Kidney (tissue), 14 donors: ENCODE measurements around the gene ABCA7. TPM values are rescaled to one million over a fixed set of nuclear protein-coding genes. Genes with fewer than 3 reads are reported as not detected.
A peak's percentile ranks its signal among the peaks of the same experiment; 100 is the strongest.

Experiments
- DNase-seq, 5 donors: peaks; one replicate each; pipeline ENCODE4 v3.0.0-alpha.2; 2013 to 2020
- FAIRE-seq: peaks from 2 replicates; lab custom pipeline; 2012; peaks lifted over from hg19 to GRCh38; lab: Jason Lieb, UNC
- H3K27ac ChIP-seq, 2 donors: one replicate each; pipeline ENCODE4 v1.7.0; 2013; ENCODE audit warnings: low read depth in 2 of 2, low read length in 2 of 2, inconsistent platforms in 1 of 2
- H3K27me3 ChIP-seq: one replicate; pipeline ENCODE4 v1.7.1; 2013; ENCODE audit warnings: low read length, inconsistent platforms; ENCODE audit not compliant: control insufficient read depth, insufficient read depth
- H3K36me3 ChIP-seq, 3 donors: one replicate each; pipeline versions ENCODE4 v1.7.0 to v1.7.1; 2013; ENCODE audit warnings: low read length in 3 of 3, control low read depth in 1 of 3, inconsistent platforms in 1 of 3; ENCODE audit not compliant: insufficient read depth in 3 of 3, control insufficient read depth in 2 of 3
- H3K4me1 ChIP-seq, 3 donors: one replicate each; pipeline versions ENCODE4 v1.7.0 to v1.7.1; 2013; ENCODE audit warnings: low read length in 3 of 3, inconsistent platforms in 1 of 3, low read depth in 1 of 3; ENCODE audit not compliant: control insufficient read depth in 2 of 3, insufficient read depth in 2 of 3
- H3K4me3 ChIP-seq, 3 donors: one replicate each; pipeline versions ENCODE4 v1.7.0 to v1.8.1; 2013; ENCODE audit warnings: low read length in 3 of 3, control low read depth in 1 of 3, inconsistent platforms in 1 of 3
- H3K9ac ChIP-seq, 3 donors: one replicate each; pipeline versions ENCODE4 v1.7.0 to v1.7.1; 2013; ENCODE audit warnings: low read length in 3 of 3, control low read depth in 1 of 3, inconsistent platforms in 1 of 3
- H3K9me3 ChIP-seq, 3 donors: one replicate each; pipeline versions ENCODE4 v1.7.0 to v1.7.1; 2013; ENCODE audit warnings: low read length in 3 of 3, control low read depth in 1 of 3, inconsistent platforms in 1 of 3; ENCODE audit not compliant: control insufficient read depth in 2 of 3, insufficient read depth in 1 of 3
- intact Hi-C: fragments of 100-400 bp; cut with DNase I; formaldehyde crosslinking; loops from one replicate; pipeline ENCODE4 v1.11.1; 2022
- polyA plus RNA-seq: library from polyadenylated mRNA; stranded (reverse); fragments of 350-450 nt; fragmentation: Illumina TruSeq; extraction: RNeasy Lipid Tissue Mini Kit (QIAGEN cat#74804); gene quantifications from one replicate; pipeline ENCODE4 v1.2.3, GENCODE V29; 2014; ENCODE audit warnings: low read depth, low replicate concordance; ENCODE audit not compliant: insufficient read depth
- total RNA-seq: library from RNA; stranded (reverse); fragmentation: NEBNext Ultra II Directional; extraction: Animal tissue kit (Norgen Biotek cat#: 25700); gene quantifications from one replicate; pipeline ENCODE4 v1.2.1, GENCODE V29; 2021
- TF ChIP-seq, protein P1 (sequence below): IDR thresholded peaks from 3 replicates; pipeline ENCODE4 v1.5.1; 2012; ENCODE audit warnings: mild to moderate bottlenecking, moderate library complexity, borderline replicate concordance; ENCODE audit not compliant: insufficient read depth; ENCODE audit errors: extremely low read depth
- donor health status: control.
- donor health status: control.
- donor health status: control.
- donor health status: control.
- donor health status: control.
- donor health status: DM: yes; HTN: yes; CAD: no.
- donor health status: Normal renal cell carcinoma (clear cell type).

The ABCA7 gene
- total and polyA plus RNA-seq, 2 donors from 2014 or later: 11.7 to 20.4 TPM

DNA sequence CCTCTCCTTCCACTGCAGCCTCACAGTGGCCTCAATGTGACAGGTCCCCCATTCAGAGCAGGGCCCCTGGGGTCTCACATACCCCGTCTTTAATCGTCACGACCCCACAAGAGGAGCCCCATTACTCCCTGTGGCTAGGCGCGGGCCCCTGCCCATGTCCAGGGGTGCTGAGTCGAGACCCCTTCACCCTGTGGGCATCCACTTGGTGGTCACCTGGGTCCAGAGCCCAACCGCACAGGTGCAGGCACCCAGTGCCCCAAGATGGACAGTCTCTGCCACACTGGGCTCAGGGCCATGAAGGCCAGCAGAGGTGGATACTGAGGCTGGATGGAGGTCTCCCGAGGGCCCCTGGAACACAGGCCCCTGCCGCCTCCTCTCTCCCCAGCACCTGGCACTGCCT, 22.0 kb upstream of the ABCA7 start:
- DNase-seq (no peak), FAIRE-seq (no peak)
- H3K27me3 ChIP-seq: no peaks in the 10 kb centered on the region
- TF ChIP-seq, protein P1, sequence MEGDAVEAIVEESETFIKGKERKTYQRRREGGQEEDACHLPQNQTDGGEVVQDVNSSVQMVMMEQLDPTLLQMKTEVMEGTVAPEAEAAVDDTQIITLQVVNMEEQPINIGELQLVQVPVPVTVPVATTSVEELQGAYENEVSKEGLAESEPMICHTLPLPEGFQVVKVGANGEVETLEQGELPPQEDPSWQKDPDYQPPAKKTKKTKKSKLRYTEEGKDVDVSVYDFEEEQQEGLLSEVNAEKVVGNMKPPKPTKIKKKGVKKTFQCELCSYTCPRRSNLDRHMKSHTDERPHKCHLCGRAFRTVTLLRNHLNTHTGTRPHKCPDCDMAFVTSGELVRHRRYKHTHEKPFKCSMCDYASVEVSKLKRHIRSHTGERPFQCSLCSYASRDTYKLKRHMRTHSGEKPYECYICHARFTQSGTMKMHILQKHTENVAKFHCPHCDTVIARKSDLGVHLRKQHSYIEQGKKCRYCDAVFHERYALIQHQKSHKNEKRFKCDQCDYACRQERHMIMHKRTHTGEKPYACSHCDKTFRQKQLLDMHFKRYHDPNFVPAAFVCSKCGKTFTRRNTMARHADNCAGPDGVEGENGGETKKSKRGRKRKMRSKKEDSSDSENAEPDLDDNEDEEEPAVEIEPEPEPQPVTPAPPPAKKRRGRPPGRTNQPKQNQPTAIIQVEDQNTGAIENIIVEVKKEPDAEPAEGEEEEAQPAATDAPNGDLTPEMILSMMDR: no peak
- intact Hi-C loops: no loop called here
- H3K27ac ChIP-seq: no peak overlapping the region
- no peak overlapping the region for H3K9ac ChIP-seq
- H3K9me3 ChIP-seq: no peaks in the 10 kb centered on the region
- H3K36me3 ChIP-seq: peaks cover 0 to 9% (median 0%) of the 10 kb centered on the region in 3 donors
- H3K4me3 ChIP-seq: no peak overlapping the region
- peaks cover 0 to 46% (median 8%) of the 10 kb centered on the region in 3 donors for H3K4me1 ChIP-seq

DNA sequence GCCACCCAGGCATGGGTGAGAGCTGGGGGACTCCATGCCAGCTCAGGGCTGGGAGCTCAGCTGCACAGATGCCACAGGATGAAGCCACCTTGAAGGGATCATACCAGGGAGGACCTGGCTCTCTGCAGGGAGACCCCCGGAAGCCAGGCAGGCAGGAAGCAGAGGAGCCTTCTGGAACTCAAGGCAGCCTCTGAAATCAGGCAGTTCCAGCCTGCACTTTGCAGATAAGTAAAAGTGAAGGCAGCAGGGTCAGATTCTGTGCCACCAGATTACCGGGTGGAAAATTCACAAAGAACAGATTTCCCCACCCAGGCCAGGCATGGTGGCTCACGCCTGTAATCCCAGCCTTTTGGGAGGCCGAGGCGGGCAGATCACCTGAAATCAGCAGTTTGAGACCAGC, 21.5 kb upstream of the ABCA7 start:
- no peaks in the 10 kb centered on the region for H3K27me3 ChIP-seq
- H3K9ac ChIP-seq: no peak overlapping the region
- H3K27ac ChIP-seq: no peak overlapping the region
- FAIRE-seq (no peak), DNase-seq (no peak)
- peaks cover 0 to 4% (median 0%) of the 10 kb centered on the region in 3 donors for H3K36me3 ChIP-seq
- H3K9me3 ChIP-seq: no peaks in the 10 kb centered on the region
- peaks cover 0 to 46% (median 8%) of the 10 kb centered on the region in 3 donors for H3K4me1 ChIP-seq
- TF ChIP-seq, protein P1: no peak
- intact Hi-C loops: no loop called here
- no peak overlapping the region for H3K4me3 ChIP-seq

DNA sequence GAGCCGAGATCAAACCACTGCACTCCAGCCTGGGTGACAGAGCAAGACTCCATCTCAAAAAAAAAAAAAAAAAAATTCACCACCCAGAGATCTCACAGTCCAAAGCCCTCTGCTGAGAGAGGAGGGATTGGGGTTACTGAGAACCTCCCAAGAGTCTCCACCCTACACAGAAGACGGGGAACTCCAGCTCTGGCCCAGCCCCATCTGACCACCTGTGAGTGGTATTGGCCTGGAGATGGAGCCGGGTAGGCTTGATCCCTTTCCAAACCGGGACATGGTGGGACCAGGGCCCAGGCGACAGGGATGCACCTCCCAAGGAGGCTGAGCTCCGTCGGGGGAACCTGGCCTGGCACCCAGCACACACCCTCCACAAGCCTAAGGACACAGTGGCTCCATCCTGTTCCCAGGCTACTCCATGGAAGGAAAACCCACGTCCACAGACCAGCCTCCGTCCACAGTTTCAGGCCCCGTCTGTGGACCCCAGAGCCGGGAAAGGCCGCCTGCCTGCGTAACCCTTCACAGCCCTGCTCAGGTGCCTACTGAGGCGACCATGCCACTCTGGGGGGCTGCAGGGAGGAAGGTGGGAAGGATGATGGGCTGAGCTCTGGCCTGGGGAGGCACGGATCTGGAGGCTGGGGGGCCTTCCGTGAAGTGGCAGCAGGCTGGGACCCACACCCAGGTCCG, 20.8 kb upstream of the ABCA7 start:
- Histone ChIP-seq H3K9ac (peak overlapping the region in 1 of 3 donors; percentile 78), H3K36me3 (peaks cover 0 to 2% (median 0%) of the 10 kb centered on the region in 3 donors), H3K27me3 (no peaks in the 10 kb centered on the region), H3K9me3 (no peaks in the 10 kb centered on the region), H3K4me3 (peak overlapping the region in 2 of 3 donors; percentile 80 to 84), H3K4me1 (peaks cover 0 to 46% (median 8%) of the 10 kb centered on the region in 3 donors), H3K27ac (no peak overlapping the region)
- no peak for DNase-seq
- TF ChIP-seq, protein P1: no peak
- intact Hi-C loops: no loop called here
- no peak for FAIRE-seq
